BJ (cell line): ENCODE measurements around the gene NBPF3. TPM values are rescaled to one million over a fixed set of nuclear protein-coding genes. Genes with fewer than 3 reads are reported as not detected.
"Not testable (repeated sequence)": the region's sequence is repeated elsewhere in the genome, so short reads cannot be mapped to it uniquely, and the experiment has no call there.

Experiments
- CTCF ChIA-PET: fragments of 350-600 bp; formaldehyde crosslinking; extraction: SDS; loops from one replicate; lab custom pipeline; 2021; ENCODE audit warnings: antibody characterized with exemption, inconsistent platforms; lab: Yijun Ruan, JAX
- POLR2A ChIA-PET: fragments of 300-600 bp; sonication (Branson Sonifier 250); formaldehyde crosslinking; extraction: SDS; loops from one replicate; lab custom pipeline; 2021; ENCODE audit warnings: antibody characterized with exemption; lab: Charles Lee
- DNase-seq: peaks from one replicate; pipeline ENCODE4 v3.0.0-alpha.2; 2011; ENCODE audit warnings: low read depth
- H3K27me3 ChIP-seq: 2 replicates; pipeline ENCODE4 v1.6.0; 2011; ENCODE audit warnings: low read length; ENCODE audit not compliant: control insufficient read depth, insufficient read depth
- H3K36me3 ChIP-seq: 2 replicates; pipeline ENCODE4 v1.5.1; 2011; ENCODE audit warnings: low read length; ENCODE audit not compliant: control insufficient read depth, insufficient read depth
- H3K4me3 ChIP-seq: 2 replicates; pipeline ENCODE4 v1.5.1; 2011; ENCODE audit warnings: low read depth, mild to moderate bottlenecking, control low read depth, low read length
- polyA plus RNA-seq: library from polyadenylated mRNA; depleted of rRNA; stranded (reverse); fragments of >200 nt; gene quantifications from 2 replicates; pipeline ENCODE4 v1.2.3, GENCODE V29; 2011
- TF ChIP-seq, protein P1 (sequence below): IDR thresholded peaks from 2 replicates; pipeline ENCODE4 v1.5.1; 2011; ENCODE audit warnings: low read depth, mild to moderate bottlenecking, control low read depth, inconsistent platforms, low read length, moderate library complexity; ENCODE audit not compliant: insufficient read depth

NBPF3 gene
- polyA plus RNA-seq, 1 experiment, result 17.8 TPM

DNA sequence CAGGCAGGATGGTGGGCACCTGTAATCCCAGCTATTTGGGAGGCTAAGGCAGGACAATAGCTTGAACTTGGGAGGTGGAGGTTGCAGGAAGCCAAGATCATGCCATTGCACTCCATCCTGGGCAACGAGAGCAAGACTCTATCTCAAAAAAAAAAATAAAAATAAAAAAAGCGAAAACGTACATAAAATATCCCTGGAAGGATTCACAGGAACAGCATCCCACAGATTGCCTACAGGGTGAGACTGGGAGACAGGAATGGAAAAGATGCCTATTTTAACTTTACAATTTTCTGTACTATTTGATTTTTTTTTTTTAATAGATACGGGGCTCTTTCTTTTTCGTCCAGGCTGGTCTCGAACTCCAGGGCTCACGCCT is 604 bp upstream of the NBPF3 start:
- Histone ChIP-seq H3K4me3 (peak overlapping the region; percentile 91), H3K36me3 (no peaks in the 10 kb centered on the region), H3K27me3 (no peaks in the 10 kb centered on the region)
- TF ChIP-seq, protein P1, sequence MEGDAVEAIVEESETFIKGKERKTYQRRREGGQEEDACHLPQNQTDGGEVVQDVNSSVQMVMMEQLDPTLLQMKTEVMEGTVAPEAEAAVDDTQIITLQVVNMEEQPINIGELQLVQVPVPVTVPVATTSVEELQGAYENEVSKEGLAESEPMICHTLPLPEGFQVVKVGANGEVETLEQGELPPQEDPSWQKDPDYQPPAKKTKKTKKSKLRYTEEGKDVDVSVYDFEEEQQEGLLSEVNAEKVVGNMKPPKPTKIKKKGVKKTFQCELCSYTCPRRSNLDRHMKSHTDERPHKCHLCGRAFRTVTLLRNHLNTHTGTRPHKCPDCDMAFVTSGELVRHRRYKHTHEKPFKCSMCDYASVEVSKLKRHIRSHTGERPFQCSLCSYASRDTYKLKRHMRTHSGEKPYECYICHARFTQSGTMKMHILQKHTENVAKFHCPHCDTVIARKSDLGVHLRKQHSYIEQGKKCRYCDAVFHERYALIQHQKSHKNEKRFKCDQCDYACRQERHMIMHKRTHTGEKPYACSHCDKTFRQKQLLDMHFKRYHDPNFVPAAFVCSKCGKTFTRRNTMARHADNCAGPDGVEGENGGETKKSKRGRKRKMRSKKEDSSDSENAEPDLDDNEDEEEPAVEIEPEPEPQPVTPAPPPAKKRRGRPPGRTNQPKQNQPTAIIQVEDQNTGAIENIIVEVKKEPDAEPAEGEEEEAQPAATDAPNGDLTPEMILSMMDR, result no peak
- POLR2A ChIA-PET, result no interaction called here
- CTCF ChIA-PET, result no interaction called here
- no peak for DNase-seq

DNA sequence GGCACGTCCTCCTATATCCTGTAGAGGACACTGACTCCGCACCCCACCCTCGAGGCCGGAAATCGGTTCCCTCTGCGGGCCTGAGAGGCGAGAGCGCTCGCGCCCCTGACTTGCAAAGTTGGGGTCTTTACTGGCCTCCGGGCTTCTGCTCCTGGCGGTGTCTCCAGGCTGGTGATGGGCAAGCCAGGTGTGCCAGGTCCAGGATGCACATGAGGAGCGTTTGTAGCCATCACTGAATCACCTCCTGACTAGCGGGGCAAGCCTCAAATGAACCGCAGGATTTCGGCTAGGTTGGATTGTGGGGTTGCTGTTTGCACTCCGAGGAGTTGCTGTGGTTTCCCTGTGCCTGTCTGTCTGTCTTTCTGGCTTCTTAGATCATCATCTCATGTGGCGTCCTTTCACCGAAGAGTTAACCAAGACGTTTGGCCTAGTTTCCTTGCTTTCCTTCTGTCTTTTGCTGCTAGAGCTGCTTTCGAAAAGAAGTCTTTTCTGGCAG is 741 bp downstream of the NBPF3 start:
- ChIA-PET POLR2A (interaction anchor here (0.6 kb wide), 1 partner anchor 241 kb away, joined by 4 read pairs; no protein-coding TSS in a partner anchor), CTCF (interaction anchor here (0.9 to 1.2 kb wide), 3 partner anchors 9 to 51 kb away, joined by 3 to 4 read pairs (median 3); no protein-coding TSS in a partner anchor)
- not testable (repeated sequence) for H3K27me3 ChIP-seq, H3K36me3 ChIP-seq, DNase-seq
- H3K4me3 ChIP-seq, result peak overlapping the region; percentile 91

DNA sequence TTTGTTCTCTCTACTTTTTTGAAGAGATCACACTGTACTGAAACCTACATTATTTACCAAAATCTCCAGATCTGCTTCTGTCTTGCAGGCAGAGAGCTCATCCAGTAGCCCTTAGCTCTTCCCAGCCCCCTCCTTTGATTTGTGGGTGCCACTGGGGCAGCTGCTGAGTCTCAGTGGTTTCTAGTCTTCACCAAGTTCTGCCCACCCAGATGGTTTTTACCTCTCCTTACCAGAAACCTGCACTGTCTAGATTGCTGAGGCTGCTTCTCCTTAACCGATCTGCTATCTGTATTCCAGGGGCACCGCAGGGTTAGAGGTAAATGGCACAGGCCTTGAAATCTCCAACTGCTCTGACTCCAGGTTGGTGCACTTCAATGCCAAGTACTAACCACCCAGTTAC is 6.7 kb downstream of the NBPF3 start:
- not testable (repeated sequence) for DNase-seq

DNA sequence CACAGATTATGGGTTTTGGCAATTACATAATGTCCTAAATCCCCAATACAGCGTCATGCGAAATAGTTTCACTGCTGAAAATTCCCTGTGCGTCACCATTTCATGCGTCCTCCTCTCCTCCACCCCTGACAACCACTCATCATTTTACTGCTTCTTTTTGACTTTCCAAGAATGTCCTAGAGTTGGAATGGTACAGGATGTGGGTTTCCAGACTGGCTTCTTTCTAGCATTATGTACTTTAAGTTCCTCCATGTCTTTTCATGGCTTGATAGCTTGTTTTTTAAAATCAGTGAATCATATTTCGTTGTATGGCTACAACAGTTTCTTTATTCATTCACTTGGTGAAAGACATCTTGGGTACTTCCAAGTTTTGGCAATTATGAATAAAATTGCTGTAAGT is 7.4 kb downstream of the NBPF3 start:
- ChIA-PET CTCF (no interaction called here), POLR2A (no interaction called here)
- Histone ChIP-seq H3K36me3 (peaks cover 7% of the 10 kb centered on the region), H3K27me3 (no peaks in the 10 kb centered on the region), H3K4me3 (no peak overlapping the region)
- TF ChIP-seq, protein P1, result no peak
- no peak for DNase-seq

More for the DNA sequence above, 6.7 kb downstream of the NBPF3 start:
- POLR2A ChIA-PET, H3K27me3 ChIP-seq, CTCF ChIA-PET, H3K36me3 ChIP-seq, H3K4me3 ChIP-seq: not testable (repeated sequence)

DNA sequence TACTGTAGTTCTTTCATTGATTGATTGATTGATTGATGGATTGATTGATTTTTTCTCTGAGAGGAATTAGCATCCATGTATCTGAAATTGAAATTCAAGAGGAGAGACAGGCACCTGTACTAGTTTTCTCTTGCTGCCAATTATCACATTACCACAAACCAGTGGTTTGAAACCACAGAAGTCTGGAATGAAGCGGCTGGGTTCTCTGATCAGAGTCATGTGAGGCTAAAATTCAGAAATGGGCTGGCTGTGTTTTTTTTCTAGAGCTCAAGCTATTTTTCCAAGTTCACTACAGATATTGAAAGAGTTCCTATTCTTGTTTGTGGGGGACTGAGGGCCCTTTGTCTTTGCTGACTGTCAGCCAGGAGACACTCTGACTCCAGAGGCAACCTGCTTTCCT is 10.0 kb downstream of the NBPF3 start:
- TF ChIP-seq, protein P1, result no peak
- Histone ChIP-seq H3K4me3 (no peak overlapping the region), H3K27me3 (no peaks in the 10 kb centered on the region), H3K36me3 (peaks cover 6% of the 10 kb centered on the region)
- no peak for DNase-seq
- ChIA-PET POLR2A (no interaction called here), CTCF (interaction anchor here (0.8 to 2.0 kb wide), 3 partner anchors 9 to 146 kb away, joined by 3 to 5 read pairs (median 4); no protein-coding TSS in a partner anchor)

DNA sequence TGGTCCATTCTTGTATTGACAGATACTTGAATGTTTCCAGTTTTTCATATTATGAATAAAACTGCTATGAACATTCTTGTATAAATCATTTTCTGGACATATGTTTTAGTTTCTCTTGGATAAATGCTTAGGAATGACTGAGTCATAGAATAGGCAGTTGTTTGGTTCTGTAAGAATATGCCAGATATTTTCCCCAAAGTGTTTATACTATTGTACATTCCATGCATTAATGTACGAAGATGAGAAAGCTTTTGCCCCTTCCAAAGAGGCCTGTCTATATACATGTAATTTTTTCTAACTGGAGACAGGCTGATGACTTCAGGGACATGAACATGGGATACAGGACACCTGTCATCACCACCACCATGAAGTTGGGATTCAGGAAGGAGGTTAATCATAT is 11.3 kb downstream of the NBPF3 start:
- ChIA-PET POLR2A (no interaction called here), CTCF (interaction anchor here (0.6 to 2.0 kb wide), 2 partner anchors 81 to 126 kb away, joined by 3 to 5 read pairs; no protein-coding TSS in a partner anchor)
- Histone ChIP-seq H3K4me3 (no peak overlapping the region), H3K27me3 (no peaks in the 10 kb centered on the region), H3K36me3 (peaks cover 1% of the 10 kb centered on the region)
- TF ChIP-seq, protein P1, result no peak
- peak; percentile 67 for DNase-seq
